Measurements from ENCODE around the gene RAB3B.

DNA sequence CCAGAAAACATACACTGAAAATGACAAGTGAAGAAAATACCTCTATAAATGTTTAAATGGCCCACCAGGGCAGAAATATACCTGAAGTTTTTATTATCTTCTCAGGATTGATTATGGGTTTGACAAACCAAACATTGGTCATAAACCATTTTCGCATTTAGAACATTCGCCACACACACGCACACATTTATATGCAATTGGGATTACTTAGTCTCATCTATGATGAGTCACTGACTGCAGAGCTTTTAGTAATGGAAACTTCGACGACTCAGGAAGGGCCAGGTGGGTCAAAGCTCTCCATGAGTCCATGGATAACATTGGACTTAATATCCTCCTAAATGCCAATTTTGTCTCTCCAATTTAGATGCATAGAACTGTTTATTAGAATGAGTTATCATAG is 128.8 kb downstream of the RAB3B start:
- TF ChIP-seq SIN3A (IDR thresholded peaks at IDR 0.05; ENCODE audit: borderline replicate concordance, insufficient read depth, low read length) (no peak), TAF1 (IDR thresholded peaks at IDR 0.05; ENCODE audit: borderline replicate concordance, insufficient read depth, low read length) (no peak), POLR2AphosphoS5 (IDR thresholded peaks at IDR 0.05; ENCODE audit: low read depth, low read length) (no peak)

Measured in PFSK-1 (cell line).